Skin epidermis (tissue), 12 donors: Measurements from ENCODE around the gene BCAN.
"Not testable (repeated sequence)": the region's sequence is repeated elsewhere in the genome, so short reads cannot be mapped to it uniquely, and the experiment has no call there.

Source experiments
- H3K27ac ChIP-seq, 21 experiments: fragments of 200-600 bp; sonication (generic) in 11 of 21; one replicate each; pipeline ENCODE4 v1.5.0; 2020; ENCODE audit warnings: mild to moderate bottlenecking in 3 of 21, inconsistent platforms in 2 of 21, moderate library complexity in 2 of 21
- H3K4me3 ChIP-seq, 7 experiments: fragments of 200-600 bp; sonication (generic) in 2 of 7; one replicate each; pipeline ENCODE4 v1.5.0; 2020; ENCODE audit warnings: inconsistent platforms in 2 of 7, mild to moderate bottlenecking in 2 of 7, moderate library complexity in 1 of 7

BCAN gene, protein sequence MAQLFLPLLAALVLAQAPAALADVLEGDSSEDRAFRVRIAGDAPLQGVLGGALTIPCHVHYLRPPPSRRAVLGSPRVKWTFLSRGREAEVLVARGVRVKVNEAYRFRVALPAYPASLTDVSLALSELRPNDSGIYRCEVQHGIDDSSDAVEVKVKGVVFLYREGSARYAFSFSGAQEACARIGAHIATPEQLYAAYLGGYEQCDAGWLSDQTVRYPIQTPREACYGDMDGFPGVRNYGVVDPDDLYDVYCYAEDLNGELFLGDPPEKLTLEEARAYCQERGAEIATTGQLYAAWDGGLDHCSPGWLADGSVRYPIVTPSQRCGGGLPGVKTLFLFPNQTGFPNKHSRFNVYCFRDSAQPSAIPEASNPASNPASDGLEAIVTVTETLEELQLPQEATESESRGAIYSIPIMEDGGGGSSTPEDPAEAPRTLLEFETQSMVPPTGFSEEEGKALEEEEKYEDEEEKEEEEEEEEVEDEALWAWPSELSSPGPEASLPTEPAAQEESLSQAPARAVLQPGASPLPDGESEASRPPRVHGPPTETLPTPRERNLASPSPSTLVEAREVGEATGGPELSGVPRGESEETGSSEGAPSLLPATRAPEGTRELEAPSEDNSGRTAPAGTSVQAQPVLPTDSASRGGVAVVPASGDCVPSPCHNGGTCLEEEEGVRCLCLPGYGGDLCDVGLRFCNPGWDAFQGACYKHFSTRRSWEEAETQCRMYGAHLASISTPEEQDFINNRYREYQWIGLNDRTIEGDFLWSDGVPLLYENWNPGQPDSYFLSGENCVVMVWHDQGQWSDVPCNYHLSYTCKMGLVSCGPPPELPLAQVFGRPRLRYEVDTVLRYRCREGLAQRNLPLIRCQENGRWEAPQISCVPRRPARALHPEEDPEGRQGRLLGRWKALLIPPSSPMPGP

DNA sequence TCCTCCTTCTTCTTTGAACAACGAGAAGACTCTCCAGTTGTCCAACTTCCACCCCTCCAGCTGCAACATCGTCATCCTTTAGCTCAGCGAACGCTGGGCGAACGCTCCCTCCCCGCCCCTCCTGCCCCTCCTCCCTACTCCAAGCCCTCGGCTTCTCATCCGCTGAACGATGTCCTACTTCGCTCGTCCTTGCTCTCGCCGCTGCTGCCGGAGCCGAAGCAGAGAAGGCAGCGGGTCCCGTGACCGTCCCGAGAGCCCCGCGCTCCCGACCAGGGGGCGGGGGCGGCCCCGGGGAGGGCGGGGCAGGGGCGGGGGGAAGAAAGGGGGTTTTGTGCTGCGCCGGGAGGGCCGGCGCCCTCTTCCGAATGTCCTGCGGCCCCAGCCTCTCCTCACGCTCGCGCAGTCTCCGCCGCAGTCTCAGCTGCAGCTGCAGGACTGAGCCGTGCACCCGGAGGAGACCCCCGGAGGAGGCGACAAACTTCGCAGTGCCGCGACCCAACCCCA lies at the start of gene BCAN:
Gene BCAN (plus strand): TSS at position 357 of the 504 bp plus-strand sequence. CDS start 3,938 bp downstream, outside the sequence.
- peak within 1 kb of the TSS in 1 of 21 experiments; percentile 11 for H3K27ac ChIP-seq
- H3K4me3 ChIP-seq = peak within 1 kb of the TSS in 2 of 7 experiments; percentile 27 to 30

DNA sequence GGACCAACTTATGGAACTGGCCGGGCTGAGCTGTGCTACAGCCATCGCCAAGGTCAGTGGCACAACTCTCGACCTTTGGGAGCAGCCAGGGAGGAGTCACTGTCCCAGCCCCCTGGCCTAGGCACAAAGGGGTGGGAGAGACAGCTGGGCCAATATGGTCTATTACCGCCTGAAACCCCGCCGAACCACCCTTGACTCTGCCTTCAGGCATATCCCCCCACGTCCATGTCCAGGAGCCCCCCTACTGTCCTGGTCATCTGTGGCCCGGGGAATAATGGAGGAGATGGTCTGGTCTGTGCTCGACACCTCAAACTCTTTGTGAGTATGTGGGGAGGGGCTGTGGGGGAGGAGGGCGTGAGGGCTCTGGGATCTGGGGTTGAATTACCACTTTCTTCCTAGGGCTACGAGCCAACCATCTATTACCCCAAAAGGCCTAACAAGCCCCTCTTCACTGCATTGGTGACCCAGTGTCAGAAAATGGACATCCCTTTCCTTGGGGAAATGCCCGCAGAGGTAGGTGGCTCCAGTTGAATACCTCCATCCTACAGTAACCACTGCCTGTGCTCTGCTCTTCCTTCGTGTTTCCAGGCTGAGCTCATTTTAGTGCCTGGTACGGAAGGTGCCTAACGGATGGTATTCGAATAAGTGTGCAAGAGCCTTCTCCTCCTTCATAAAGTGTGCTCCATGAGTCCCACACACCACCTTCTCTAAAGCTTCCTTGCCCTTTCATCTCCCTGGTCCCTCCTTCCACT lies 49.6 kb upstream of the BCAN start:
- Histone ChIP-seq H3K4me3 (peak overlapping the region; percentile 49 to 89 (median 77)), H3K27ac (peak overlapping the region in 20 of 21 experiments; percentile 63 to 93 (median 86))

DNA sequence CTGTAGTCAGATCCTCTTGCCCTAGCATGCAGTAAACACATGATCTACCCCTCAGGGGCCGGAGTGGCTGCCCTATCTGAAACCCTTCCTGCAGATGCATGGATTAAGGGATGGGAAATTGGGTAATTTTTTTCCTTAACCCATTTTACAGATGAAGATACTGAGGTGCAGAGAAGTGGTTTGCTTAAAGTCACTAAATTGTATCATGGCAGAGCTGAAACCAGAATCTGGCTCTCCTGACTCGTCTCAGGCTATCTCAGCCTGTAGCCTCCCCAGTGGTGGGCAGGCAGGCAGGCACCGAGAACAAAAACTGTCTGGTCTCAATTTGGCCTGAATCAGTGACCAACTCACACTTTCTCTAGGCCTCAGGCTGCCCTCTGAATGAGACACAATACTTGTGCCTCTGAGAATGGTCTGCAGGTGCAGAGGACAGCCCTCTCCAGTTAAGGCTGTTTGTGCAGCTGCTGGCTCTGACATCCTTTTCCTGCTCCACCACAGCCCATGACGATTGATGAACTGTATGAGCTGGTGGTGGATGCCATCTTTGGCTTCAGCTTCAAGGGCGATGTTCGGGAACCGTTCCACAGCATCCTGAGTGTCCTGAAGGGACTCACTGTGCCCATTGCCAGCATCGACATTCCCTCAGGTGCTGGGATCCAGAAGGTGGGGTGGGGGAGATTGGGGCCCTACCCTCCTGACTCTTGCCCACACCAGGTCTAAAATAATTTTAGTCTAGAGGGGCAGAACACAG lies 48.8 kb upstream of the BCAN start:
- Histone ChIP-seq H3K4me3 (no peak overlapping the region), H3K27ac (peak overlapping the region in 3 of 21 experiments; percentile 16 to 77 (median 72))

DNA sequence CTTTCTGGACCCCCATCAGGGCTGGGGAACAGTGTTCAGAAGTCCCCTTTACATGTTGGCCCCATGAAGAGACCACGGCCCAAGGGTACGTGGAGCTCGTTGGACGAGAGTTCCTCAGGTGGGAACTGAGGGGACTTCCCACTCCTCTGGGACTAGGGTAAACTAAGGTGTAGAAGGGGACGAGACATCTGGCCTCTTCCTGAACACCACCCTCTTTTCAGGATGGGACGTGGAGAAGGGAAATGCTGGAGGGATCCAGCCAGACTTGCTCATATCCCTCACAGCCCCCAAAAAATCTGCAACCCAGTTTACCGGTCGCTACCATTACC lies 48.3 kb upstream of the BCAN start:
- no peak overlapping the region for H3K4me3 ChIP-seq
- no peak overlapping the region for H3K27ac ChIP-seq

DNA sequence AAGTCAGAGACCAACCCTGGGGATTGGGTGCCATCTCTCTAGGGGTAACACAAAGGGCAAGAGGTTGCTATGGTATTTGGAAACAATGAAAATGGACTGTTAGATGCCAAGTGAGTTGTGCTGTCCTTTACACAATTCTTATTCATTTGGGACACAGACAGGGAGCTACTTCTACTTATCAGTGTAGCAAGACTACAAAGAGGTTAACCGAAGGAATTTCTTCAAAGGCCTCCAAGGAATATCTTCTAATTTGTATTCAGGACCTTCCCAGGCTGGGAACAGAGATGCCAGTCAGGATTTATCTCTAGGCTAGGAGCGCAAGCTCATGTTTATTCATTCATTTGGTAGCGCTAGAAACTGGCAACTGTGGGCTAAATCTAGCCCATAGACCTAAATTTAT lies 47.7 kb upstream of the BCAN start:
- Histone ChIP-seq H3K27ac (no peak overlapping the region), H3K4me3 (no peak overlapping the region)

DNA sequence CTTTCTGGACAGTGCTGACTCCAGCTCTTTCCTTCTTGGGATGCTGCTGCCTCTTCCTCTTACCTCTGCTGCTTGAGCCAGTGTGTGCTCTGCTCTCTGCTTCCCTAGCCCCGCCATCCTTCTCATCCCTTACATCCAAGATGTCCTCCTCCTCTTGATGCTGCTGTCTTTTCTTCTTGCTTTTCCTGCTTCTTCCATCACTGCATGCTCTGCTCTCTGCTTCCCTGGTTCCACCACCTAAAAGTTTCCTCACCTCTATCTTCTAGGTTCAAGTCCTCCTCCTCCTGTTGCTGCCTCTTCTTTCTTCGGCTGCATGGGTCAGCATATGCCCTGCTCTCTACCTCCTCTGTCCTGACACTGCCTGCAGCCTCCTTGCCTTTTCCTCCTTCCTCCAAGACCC lies 46.9 kb upstream of the BCAN start:
- H3K27ac ChIP-seq = no peak overlapping the region

DNA sequence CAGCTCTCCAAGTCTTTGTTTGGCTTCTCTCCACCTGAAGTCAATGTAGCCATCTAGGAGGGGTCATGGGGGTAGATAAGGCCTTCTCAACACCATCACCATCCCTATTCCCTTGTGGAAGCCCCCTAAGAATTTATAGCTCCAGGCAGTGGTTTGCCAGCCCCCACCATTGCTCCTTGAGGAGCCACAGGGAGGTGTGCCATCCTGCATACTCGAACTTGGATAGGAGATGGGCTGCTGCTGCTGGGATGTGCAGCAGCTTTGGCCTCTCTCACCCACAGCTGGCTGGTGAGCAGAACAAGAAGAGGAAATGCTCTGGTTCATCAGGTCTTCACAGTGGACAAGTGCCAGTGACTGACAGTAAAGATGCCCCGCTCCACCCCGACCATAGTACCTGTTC lies 45.5 kb upstream of the BCAN start:
- Histone ChIP-seq H3K4me3 (no peak overlapping the region), H3K27ac (no peak overlapping the region)

More for the DNA sequence above, 46.9 kb upstream of the BCAN start:
- H3K4me3 ChIP-seq = no peak overlapping the region

DNA sequence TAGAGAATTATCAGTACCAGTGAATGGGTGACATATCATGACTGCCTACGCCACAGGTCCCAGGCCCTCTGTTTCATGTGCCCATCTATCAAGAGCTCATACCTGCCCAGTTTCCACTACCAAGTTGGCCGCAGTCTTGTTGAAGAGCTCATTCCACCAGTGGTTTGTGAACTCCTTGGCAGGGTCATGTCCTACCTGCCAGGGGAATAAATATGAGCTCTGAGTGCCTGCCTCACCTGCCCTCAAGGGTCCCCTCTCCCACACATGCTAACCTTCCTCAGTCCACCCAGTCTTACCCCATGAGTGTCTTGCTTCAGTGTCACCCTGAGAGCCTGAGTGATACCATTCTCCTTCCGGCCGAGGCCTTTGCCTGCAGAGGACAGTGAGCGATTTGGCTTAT lies 43.8 kb upstream of the BCAN start:
- Histone ChIP-seq H3K27ac (no peak overlapping the region), H3K4me3 (no peak overlapping the region)

DNA sequence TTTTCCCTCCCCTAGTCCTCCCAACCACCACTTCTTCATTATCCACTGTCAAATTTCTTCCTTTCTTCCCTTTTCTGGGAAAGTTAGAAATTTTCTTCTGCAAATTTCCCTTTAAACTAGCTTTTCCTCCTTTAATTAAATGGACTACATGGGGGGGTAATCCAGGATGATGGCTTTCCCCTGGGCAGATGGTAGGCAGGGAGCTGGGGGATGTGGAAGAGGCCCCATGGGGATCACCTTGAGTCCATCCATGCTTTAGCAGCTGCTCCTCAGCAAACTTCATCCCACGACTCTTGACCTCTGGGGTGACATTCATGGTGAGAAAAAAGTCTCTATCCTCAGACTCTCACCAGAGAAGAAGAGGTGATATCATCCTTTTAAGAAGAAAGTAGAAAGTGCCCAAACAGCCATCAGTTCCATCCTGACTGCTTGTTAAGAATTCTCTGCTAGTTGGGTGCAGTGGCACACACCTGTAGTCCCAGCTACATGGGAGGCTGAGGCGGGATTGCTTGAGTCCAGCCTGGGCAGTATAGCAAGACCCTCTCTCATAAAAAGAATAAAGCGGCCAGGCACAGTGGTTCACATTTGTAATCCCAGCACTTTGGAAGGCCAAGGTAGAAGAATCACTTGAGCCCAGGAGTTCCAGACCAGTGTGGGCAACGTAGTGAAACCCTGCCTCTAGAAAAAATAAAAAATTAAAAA lies 43.0 kb upstream of the BCAN start:
- H3K4me3 ChIP-seq = no peak overlapping the region

DNA sequence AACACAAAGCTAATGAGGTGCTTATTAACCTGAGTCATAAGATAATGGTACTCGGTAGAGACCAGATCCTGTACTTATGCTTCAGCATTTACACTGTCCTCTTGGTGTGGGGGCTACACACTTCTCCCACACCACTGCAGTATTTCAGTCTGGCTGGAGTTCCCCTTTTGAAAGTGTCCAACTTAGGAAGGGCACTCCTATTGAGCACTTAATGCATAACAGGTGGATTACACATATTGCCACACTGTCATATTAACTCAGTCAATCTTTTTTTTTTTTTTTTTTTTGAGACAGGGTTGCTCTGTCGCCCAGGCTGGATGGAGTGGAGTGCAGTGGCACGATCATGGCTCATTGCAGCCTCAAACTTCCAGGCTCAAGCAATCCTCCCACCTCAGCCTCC lies 42.1 kb upstream of the BCAN start:
- H3K4me3 ChIP-seq = no peak overlapping the region
- H3K27ac ChIP-seq = no peak overlapping the region

More for the DNA sequence above, 43.0 kb upstream of the BCAN start:
- no peak overlapping the region for H3K27ac ChIP-seq

DNA sequence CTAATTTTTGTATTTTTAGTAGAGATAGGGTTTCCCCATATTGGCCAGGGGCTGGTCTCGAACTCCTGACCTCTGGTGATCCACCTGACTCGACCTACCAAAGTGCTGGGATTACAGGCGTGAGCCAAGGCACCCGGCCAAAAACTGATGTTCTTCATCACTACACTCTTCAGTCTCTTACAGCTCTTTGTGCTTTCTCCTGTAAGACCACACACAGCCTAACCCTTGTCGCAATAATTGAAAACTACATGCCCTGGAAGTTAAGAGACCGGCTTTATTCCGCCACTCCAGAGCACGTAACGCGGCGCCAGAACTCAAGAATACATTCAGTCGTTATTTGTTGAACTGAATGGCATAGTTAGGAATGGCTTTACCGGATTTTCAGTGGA lies 41.2 kb upstream of the BCAN start:
- H3K4me3 ChIP-seq = peak overlapping the region; percentile 59 to 78 (median 68)
- peak overlapping the region in 20 of 21 experiments; percentile 46 to 88 (median 79) for H3K27ac ChIP-seq

DNA sequence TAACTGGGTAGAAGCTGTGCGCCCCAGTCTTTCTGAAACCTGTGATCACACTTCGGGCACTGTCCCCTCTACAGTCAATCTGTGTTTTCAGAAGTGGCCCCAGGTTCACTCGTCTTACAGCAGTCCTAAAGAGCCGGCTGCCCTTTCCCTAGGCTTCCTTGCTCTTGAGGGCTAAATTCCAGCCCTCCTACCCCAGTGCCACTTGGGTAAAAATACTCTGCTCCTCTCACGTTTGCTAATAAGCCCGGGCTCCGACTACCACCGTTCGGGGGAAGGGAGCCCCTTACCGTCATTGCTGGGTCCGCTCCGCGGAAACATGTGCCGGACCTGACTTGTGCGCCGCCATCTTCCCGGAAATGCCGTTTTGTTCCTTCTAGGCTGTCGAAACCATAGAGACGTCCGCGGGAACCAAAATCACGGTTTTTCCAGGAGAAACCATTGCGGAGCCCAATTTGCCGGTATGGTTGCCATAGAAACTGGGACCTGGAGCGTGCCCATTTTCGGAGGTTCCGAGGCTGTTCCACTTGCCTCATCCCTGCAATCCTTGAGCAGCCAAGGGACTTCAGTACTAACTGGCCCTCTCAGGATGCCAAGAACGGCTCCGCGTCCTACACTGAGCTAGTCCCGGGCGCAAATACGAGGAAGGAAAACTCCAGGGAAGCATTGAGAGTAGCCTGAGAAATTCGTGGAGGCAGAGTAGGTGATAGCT lies 40.6 kb upstream of the BCAN start, which contains the start of gene GPATCH4:
Gene GPATCH4 (minus strand): TSS at position 358 of the 709 bp plus-strand sequence.
- H3K27ac ChIP-seq = peak within 1 kb of the TSS in 20 of 21 experiments; percentile 46 to 88 (median 79)
- peak within 1 kb of the TSS; percentile 59 to 78 (median 68) for H3K4me3 ChIP-seq

DNA sequence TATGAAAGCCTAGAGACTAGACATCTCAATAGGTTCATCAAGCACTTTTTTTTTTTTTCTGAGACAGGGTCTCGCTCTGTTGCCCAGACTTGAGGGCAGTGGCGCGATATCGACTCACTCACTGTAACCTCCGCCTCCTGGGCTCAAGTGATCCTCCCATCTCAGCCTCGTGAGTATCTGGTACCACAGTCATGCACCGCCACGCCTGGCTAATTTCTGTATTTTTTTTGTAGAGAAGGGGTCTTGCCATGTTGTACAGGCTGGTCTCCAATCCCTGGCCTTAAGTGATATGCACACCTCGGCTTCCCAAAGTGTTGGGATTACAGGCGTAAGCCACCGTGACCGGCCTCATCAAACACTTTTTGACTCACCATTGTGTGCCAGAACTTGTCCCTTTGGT lies 40.0 kb upstream of the BCAN start:
- H3K27ac ChIP-seq = peak overlapping the region in 20 of 21 experiments; percentile 46 to 88 (median 79)
- H3K4me3 ChIP-seq = peak overlapping the region; percentile 59 to 78 (median 68)

DNA sequence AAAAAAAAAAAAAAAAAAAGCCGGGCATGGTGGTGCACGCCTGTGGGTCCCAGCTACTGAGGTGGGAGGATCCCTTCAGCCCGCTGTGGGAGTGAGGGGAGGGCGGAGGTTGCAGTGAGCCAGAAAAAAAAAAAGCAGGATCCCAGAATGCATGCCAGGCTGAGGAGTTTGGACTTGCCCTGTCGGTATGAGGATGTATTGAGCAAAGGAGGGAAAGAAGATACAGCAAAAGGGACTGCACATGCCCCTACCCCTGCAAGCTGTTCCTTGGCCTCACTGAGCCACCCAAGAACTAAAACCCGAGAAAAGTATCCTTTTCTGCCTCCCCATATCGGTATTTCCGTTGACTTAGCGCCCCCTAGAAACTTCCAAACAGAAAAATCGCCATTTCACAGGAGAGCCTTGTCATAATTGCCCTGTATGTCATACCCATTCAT lies 39.3 kb upstream of the BCAN start:
- H3K4me3 ChIP-seq = no peak overlapping the region
- H3K27ac ChIP-seq = no peak overlapping the region

DNA sequence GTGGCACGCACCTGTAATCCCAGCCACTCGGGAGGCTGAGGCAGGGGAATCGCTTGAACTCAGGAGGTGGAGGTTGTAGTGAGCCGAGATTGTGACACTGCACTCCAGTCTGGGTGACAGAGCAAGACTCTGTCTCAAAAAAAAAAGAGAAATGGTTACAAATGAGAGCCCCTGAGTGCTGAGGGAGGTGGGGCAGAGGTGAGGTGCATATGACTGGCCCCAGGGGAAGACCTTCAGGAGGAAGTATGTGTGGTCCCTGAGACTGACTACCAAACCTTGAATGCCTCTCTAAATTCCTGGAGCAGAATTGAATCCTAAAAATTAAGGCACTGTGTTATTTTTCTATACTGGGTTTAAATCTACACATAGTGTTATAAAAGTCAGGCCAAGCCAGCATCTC lies 34.6 kb upstream of the BCAN start:
- not testable (repeated sequence) for H3K4me3 ChIP-seq, H3K27ac ChIP-seq

DNA sequence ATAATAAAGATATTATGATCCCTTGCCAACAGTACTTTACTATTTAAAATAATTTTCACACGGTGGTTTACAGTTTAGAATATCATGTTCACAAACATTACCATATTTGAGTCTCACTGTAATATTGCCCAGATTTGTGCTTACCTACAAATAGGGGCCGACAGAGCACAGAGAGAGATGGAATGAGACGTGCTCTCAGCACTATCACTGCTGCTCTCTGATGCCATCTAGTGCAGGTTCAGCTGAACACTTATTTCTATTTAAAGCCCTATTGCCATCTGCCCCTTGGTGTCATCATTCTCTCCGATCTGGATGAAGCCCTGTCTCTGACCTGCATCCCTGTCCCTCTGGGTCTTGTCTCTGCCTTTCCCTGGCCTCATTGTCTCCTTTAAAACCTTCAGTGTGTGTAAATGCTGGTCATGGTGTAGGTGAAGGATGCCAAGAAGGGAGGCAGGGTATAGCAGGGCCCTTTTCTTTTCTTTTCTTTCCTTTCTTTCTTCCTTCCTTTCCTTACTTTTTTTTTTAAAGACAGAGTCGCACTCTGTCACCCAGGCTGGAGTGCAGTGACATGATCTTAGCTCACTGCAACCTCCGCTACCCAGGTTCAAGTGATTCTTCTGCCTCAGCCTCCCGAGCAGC lies 33.8 kb upstream of the BCAN start:
- Histone ChIP-seq H3K27ac (no peak overlapping the region), H3K4me3 (no peak overlapping the region)

DNA sequence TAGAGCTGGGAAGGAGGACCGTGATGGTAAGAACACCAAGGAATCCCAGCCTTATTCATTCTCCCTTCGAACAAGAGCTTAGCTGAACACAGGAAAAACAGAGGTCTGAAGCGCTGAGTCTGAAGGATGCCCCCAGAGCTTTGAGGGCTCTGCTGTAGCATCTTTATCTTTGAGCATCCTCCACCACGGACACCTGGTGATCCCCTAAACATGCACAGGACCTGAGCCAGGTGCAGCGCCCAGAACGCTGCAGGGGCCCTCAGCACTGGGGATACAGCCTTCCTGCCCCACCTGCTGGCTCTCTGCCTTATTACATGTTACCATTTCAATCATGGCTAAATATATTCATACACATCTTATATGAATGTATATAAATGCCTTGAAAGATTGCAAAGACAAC lies 32.9 kb upstream of the BCAN start:
- Histone ChIP-seq H3K27ac (no peak overlapping the region), H3K4me3 (no peak overlapping the region)
